Frontal cortex (tissue), 4 donors: ENCODE measurements around the gene HMGB1. TPM values are rescaled to one million over a fixed set of nuclear protein-coding genes. Genes with fewer than 3 reads are reported as not detected.
"Not testable (repeated sequence)": the region's sequence is repeated elsewhere in the genome, so short reads cannot be mapped to it uniquely, and the experiment has no call there.

Experiments used
- DNase-seq, 2 donors: peaks; one replicate each; pipeline ENCODE4 v3.0.0; 2012; ENCODE audit warnings: low spot score in 2 of 2
- FAIRE-seq: peaks from 2 replicates; lab custom pipeline; 2012; peaks lifted over from hg19 to GRCh38; lab: Jason Lieb, UNC
- total RNA-seq: library from RNA; depleted of rRNA; stranded (reverse); fragments of >200 nt; gene quantifications from one replicate; pipeline ENCODE4 v1.2.3, GENCODE V29; 2014
- donor health status: control.
- donor health status: control.
- donor health status: control.

HMGB1 gene
- total RNA-seq, 1 donor from 2014 or later: 199 TPM

- FAIRE-seq (no peak), DNase-seq (no peak)
Measured at GRCh38 chr13:30473675-30474074, 7.9 kb upstream of the HMGB1 start.

DNA sequence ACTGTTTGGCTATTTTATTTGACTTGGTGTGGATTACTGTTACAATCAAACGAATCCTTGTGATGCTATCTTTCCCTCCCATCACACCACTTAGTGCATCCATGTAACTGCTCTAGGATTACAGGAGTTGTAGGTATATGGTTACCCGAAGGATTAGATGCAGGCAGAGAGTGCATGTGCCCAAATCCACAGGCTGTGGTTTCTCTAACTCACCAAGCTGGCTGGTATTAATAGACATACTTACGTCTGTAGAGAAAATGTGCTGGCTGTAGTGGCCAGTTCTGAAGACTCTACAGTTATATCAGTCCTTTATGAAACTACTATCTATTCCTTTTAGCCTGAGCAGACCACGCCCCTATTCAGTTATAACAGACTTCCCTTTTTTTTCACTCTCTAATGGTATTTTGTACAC is 1.1 kb upstream of the HMGB1 start:
- no peak for FAIRE-seq
- no peak for DNase-seq

DNA sequence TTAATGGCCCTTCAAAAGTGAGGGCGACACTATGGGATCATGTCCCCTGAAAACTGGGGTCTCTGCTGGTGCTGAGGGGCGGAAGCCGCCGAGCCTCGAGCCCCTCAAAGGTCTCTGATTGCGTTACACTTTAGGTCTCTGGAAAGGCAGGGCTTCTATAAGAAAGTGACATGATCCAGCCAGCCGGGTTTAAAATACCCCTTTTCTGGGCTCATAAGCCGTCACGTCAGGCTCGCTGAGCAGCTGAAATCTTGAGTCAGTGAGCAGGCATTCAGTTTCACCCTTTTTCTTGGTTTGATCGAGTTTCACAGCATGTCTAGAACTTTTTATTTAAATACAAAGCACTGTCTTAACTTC is 600 bp upstream of the HMGB1 start:
- FAIRE-seq: no peak
- no peak for DNase-seq

DNA sequence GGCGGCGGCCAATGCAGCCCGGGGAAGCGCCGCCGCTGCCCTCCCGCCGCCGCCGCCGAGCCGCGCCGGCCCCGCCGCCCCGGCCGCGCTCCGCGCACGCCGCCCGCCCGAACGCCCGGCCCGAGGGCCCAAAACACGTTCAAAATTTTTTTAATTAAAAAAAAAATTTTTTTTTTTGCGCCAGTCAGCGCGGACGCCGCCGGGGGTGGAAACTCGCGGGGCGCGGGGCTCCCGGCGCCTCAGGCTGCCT is 468 bp downstream of the HMGB1 start:
- FAIRE-seq: no peak
- DNase-seq: no peak

DNA sequence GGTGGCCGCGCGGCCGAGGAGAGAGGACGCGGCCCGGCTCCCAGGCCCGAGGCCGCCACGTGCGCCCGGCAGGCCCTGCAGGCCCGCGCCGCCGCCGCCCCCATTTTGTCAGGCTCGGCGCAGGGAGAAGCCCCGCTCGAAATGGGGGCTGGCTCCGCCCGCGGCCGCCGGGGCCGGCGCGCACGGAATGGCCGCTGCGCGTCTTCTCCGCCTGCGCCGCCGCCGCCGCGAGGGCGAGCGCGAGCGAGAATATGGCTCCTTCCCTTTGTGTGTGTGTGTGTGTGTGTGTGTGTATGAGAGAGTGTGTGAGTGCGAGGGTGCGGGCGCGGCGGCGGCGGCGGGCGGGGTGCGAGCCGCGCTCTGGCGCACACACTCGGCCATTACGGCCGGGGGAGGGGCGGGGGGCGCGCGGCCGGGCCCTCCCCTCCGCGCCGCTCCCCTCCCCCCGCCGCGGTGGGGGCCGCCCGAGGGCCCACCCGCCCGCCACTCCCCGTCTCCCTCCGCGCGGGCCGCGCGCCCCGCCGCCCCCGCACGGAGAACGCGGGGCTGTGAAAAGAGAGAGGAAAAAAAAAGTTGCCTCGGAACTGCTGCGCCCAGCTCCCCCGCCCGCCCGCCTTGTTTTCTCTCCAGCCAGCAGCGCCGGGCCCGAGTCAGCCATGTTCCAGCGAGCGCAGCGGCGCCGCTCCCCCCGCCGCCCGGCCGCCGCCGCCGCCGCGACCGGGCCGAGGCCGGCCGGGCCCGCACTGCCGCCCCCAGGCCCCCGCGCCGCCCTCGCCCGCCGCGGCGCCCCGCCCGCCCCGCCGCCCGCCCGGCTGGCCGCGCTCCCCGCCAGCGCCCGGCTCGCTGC is 1.0 kb downstream of the HMGB1 start:
- FAIRE-seq (no peak), DNase-seq (peak; percentile 64 to 84)

- no peak for FAIRE-seq
- peak in 1 of 2 donors; percentile 27 for DNase-seq
Measured at GRCh38 chr13:30463787-30464495, 1.8 kb downstream of the HMGB1 start.

DNA sequence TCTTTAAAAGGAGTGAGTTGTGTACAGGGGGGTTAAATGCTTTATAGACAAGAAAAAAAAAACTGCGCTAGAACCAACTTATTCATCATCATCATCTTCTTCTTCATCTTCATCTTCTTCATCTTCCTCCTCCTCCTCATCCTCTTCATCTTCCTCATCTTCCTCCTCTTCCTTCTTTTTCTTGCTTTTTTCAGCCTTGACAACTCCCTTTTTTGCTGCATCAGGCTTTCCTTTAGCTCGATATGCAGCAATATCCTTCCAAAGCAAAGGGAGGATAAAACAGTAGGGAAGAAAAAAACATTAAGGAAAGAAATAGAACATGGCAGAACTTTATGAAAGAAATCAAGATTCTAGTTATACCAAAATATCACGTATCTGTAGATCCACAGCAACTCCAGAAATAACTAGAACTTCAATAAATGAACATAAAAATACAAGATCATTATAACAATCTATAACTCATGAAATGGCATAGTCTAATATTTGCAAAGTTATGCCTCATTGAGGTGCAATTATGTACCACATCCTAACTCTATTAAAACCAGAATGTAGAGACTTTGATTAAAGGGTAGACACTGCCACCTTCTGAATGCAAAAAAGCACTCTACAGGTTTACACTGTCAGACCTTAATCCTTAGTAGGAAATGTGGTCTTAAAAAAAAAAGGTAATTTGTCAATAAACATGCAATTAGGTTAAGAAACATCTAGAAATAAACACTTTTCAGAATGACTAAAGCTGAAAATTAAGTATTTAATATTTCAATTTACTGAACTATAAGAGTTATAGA is 4.3 kb downstream of the HMGB1 start:
- DNase-seq: not testable (repeated sequence)
- FAIRE-seq: peak; percentile 6

DNA sequence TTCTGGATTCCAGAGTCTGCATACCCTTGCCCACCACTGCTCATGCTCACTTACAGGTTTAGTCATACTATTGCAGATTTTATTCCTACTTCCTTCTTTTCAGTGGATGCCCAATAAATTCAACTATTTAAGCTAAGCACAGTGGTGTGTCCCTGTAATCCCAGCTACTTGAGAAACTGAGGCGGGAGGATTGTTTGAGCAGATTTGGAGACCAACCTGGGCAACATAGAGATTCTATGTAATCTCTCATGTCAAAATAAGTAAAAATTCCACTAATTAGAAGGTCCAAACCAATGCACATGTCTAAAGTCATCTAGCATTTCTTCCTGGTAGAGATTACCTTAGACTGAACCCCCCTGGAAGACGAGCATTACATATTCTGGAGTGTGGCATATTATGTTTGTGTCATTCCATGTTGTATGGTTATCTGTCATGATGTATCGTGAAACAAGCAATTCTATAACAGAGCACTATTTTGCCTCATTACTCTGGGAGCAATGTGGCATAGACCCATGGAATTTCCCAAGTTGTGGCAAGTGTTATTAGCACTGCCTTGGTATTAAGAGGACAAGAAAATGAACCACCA is 8.3 kb downstream of the HMGB1 start:
- FAIRE-seq (no peak), DNase-seq (no peak)

- no peak for FAIRE-seq
Measured at GRCh38 chr13:30456290-30456689, 9.4 kb downstream of the HMGB1 start.

DNA sequence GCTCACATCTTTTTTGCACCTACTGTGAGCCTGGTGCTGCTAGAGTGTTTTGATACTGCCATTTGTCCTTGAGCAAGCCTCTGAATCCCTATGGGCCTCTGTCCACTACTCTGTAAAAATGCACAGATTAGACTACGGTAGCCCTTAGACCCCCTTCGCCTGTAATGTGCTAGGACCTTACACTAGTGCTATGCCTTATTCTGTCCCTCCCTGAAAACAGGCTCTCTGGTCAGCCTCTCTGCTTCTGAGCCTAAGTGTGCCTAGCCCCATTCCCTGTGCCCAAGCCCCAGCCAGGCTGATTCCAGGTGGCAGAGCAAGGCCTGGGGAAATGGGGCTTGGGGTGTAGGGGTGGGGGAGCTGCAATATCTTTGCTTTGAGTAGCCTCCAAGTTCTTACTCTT is 10.7 kb downstream of the HMGB1 start:
- DNase-seq (no peak), FAIRE-seq (no peak)

More at GRCh38 chr13:30456290-30456689, 9.4 kb downstream of the HMGB1 start:
- DNase-seq: no peak

DNA sequence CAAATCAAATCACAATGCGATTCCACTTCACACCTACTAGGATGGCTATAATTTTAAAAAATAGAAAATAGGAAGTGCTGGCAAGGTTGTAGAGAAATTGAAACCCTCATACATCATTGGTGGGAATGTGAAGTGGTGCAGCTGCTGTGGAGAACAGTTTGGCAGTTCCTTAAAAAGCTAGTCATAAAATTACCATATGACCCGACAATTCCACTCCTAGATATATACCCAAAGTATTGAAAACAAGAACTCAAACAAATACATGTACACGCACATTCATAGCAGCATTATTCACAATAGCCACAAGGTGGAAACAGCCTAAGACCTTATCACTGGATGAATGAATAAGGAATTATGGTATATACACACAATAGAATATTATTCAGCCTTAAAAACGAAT is 12.0 kb downstream of the HMGB1 start:
- no peak for DNase-seq
- FAIRE-seq: no peak

DNA sequence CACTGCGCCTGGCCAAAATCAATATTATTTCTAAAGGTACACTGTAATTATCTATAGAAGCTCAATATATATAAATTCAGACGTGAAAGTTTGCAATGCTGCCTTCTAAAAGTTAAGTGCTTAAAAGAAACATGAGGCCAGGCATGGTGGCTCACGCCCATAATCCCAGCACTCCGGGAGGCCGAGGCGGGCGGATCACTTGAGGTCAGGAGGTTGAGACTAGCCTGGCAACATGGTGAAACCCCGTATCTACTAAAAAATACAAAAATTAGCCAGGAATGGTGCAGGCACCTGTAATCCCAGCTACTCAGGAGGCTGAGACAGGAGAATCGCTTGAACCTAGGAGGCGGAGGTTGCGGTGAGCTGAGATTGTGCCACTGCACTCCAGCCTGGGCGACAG is 14.3 kb downstream of the HMGB1 start:
- FAIRE-seq, DNase-seq: not testable (repeated sequence)

DNA sequence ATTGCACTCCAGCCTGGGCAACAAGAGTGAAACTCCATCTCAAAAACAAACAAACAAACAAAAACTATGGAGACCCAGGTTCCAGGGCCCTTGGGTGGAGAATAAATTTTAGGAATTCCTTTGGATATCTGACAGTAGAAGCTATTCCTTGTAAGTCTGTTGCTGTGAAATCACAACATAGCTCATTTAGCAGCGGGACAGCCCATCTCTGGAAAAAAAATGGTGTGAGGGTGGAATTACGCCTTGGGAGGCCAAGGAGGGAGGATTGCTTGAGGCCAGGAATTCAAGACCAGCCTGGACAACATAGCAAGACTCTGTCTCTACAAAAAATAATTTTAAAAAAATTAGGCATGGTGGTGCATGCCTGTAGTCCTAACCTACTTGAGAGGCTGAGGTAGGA is 15.7 kb downstream of the HMGB1 start:
- DNase-seq (no peak), FAIRE-seq (no peak)

DNA sequence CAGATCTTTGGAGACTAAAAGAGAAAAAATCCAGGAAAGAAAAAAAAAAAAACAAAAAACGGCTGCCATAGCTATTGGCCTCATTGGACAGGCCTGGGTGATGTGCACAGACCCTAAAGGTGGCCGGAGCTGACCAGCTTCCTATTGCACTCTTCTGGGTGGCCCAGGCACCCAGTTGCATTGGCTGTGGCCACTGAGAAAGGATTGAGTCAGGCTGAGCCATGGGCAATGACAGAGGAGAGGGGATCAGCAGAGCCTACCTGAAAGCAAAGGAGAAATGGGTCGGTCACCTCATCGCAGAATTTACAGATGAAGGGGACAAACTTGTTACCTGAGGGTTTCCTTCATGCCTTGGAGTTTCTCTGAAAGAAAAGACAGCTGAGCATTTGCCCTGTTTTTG is 17.3 kb downstream of the HMGB1 start:
- DNase-seq (no peak), FAIRE-seq (no peak)

DNA sequence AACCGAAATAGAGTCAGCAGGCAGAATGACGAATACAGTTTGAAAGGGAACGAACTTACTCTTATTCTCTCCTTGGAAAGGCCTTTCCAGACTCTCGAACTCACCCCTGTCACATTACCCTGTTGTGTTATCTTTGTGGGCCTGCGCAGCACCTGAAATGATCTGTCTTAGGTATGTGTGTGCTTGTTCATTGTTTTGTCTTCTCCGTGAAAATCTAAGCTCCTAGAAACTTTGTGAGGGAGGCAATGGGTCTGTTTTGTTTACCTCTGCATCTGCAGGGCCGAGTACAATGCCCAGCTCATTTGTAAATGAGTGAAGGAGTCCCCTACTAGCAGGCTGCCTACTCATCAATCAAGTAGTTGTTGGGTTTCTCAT is 19.6 kb downstream of the HMGB1 start:
- FAIRE-seq (no peak), DNase-seq (no peak)

DNA sequence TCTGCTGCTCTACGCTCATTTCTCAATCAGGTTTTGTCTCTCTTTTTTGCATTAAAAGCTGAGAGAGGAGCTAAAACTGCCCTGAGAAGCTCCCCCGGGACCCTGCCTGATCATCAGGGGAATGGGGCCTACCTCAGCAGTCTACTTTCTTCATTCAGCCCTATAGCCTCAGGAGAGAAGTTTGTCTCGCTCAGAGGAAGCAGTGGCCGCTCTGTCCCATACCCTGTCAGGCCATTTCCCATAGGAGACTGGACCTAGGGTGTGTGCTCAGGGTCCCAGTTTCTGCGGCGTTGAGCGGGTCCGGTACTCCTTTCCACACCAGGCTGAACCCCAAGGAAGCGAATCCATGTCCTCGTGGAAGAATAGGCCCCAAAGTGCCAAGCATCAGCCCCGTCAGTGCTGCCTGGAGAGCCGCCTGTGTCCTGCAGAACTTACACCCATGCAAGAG is 21.8 kb downstream of the HMGB1 start:
- DNase-seq: no peak
- FAIRE-seq: no peak

GRCh38 chr13:30443491-30443890 is 22.2 kb downstream of the HMGB1 start:
- not testable (repeated sequence) for DNase-seq, FAIRE-seq

GRCh38 chr13:30442926-30443325 is 22.8 kb downstream of the HMGB1 start:
- DNase-seq (no peak), FAIRE-seq (no peak)

- no peak for FAIRE-seq
- DNase-seq: no peak
Measured at GRCh38 chr13:30440910-30441703, 24.6 kb downstream of the HMGB1 start.

DNA sequence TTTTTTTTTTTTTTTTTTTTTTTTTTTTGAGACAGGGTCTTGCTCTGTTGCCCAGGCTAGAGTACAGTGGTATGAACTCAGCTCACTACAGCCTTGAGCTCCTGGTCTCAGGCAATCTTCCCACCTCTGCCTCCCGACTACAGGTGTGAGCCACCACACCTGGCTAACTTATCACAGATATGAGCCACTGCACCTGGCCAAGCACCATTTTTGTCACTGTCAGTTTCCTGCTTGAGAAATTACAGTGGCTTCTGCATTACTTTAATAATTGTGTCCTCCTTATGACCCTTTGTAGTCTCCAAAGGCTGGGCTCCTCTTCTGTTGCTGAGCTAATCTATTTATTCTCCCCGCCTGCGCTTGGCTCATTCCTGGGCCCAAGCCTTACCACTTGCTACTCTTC is 27.4 kb downstream of the HMGB1 start:
- DNase-seq (no peak), FAIRE-seq (no peak)
